DOHH2 (cell line): ENCODE measurements around the gene SYK.

Experiments
- H3F3A ChIP-seq: fragments of 200-600 bp; sonication (generic), shearing (Covaris generic); 2 replicates; pipeline ENCODE4 v1.6.0; 2016; ENCODE audit warnings: antibody characterized with exemption, mild to moderate bottlenecking; ENCODE audit not compliant: control insufficient read depth, insufficient read depth
- H3K27ac ChIP-seq: fragments of 200-600 bp; sonication (generic); 2 replicates; pipeline ENCODE4 v1.5.1; 2014; ENCODE audit warnings: low read depth, mild to moderate bottlenecking, low read length, moderate library complexity
- H3K27me3 ChIP-seq: fragments of 200-600 bp; sonication (generic); 2 replicates; pipeline ENCODE4 v1.6.1; 2014; ENCODE audit warnings: mild to moderate bottlenecking, low read length, mixed read lengths; ENCODE audit not compliant: control insufficient read depth
- H3K36me3 ChIP-seq: fragments of 200-600 bp; sonication (generic); 2 replicates; pipeline ENCODE4 v1.6.1; 2014; ENCODE audit warnings: mild to moderate bottlenecking, low read length, moderate library complexity, mixed read lengths; ENCODE audit not compliant: control insufficient read depth
- H3K4me1 ChIP-seq: fragments of 200-600 bp; sonication (generic); 2 replicates; pipeline ENCODE4 v1.6.1; 2014; ENCODE audit warnings: mild to moderate bottlenecking, low read length, mixed read lengths; ENCODE audit not compliant: control insufficient read depth
- H3K4me2 ChIP-seq: fragments of 200-600 bp; sonication (generic); 2 replicates; pipeline ENCODE4 v1.6.0; 2014; ENCODE audit warnings: mild to moderate bottlenecking, low read length, moderate library complexity
- H3K4me3 ChIP-seq: fragments of 200-600 bp; sonication (generic); 2 replicates; pipeline ENCODE4 v1.5.1; 2014; ENCODE audit warnings: mild to moderate bottlenecking, low read length, mixed read lengths
- H3K79me2 ChIP-seq: fragments of 200-600 bp; sonication (generic); 2 replicates; pipeline ENCODE4 v1.6.1; 2014; ENCODE audit warnings: mild to moderate bottlenecking, low read length, mixed read lengths; ENCODE audit not compliant: control insufficient read depth
- H3K9me2 ChIP-seq: fragments of 200-600 bp; sonication (generic); replicated peaks from 2 replicates; pipeline ENCODE4 v1.6.1; 2014; ENCODE audit warnings: mild to moderate bottlenecking, low read length, mixed read lengths; ENCODE audit not compliant: control insufficient read depth
- H3K9me3 ChIP-seq: fragments of 200-600 bp; sonication (generic); 2 replicates; pipeline ENCODE4 v1.6.1; 2014; ENCODE audit warnings: antibody characterized with exemption, low read length, mixed read lengths; ENCODE audit not compliant: control insufficient read depth, insufficient read depth
- H4K20me1 ChIP-seq: fragments of 200-600 bp; sonication (generic); 2 replicates; pipeline ENCODE4 v1.6.0; 2014; ENCODE audit warnings: low read depth, mild to moderate bottlenecking, antibody characterized with exemption, low read length, moderate library complexity; ENCODE audit not compliant: control insufficient read depth, insufficient read depth
- EZH2phosphoT487 ChIP-seq: fragments of 200-600 bp; sonication (generic); IDR thresholded peaks from 2 replicates; pipeline ENCODE4 v1.6.1; 2017; ENCODE audit warnings: borderline replicate concordance, mild to moderate bottlenecking, antibody characterized with exemption, low read length, moderate library complexity, mixed read lengths
- TF ChIP-seq, protein P1 (sequence below): fragments of 200-600 bp; sonication (generic); IDR thresholded peaks from one replicate; pipeline ENCODE4 v1.5.1; 2014; ENCODE audit warnings: antibody characterized with exemption, mild to moderate bottlenecking, low read depth, low read length; ENCODE audit not compliant: poor library complexity, severe bottlenecking

SYK gene

DNA sequence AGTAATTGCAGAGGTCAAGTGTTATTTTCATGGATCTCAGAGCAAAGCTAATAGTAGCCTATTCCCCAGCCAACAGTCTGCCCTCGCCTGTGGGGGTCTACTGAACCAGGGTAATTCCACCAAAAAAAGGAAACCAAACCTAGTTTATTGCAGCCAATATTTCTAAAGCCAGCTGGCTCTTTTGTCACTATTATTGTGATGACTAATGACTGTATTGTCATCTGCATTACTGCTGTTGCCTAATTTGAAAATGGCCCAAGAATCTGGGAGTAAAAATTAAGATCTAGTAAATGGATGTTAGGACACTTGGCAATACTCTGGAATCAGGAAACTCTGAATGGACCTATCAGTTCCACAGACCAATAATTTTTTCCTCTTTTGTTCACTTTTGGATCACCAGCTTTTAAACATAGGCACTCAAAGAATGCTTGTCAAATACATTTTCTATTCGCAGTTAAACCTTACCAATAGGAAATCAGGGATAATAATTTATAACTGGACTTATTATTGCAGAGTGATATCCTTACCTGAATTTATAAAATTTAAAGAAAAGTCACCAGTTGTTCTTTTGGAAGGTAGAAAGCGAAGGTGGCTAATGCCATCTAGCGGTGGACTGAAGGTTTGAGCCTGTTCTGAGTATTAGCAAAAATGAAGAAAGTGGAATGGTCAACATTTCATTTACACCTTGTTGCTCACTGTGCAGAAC, 69.2 kb downstream of the SYK start:
- TF ChIP-seq, protein P1, sequence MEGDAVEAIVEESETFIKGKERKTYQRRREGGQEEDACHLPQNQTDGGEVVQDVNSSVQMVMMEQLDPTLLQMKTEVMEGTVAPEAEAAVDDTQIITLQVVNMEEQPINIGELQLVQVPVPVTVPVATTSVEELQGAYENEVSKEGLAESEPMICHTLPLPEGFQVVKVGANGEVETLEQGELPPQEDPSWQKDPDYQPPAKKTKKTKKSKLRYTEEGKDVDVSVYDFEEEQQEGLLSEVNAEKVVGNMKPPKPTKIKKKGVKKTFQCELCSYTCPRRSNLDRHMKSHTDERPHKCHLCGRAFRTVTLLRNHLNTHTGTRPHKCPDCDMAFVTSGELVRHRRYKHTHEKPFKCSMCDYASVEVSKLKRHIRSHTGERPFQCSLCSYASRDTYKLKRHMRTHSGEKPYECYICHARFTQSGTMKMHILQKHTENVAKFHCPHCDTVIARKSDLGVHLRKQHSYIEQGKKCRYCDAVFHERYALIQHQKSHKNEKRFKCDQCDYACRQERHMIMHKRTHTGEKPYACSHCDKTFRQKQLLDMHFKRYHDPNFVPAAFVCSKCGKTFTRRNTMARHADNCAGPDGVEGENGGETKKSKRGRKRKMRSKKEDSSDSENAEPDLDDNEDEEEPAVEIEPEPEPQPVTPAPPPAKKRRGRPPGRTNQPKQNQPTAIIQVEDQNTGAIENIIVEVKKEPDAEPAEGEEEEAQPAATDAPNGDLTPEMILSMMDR, result peak; percentile 80
- no peak for TF ChIP-seq EZH2phosphoT487
- Histone ChIP-seq H3K79me2 (no peaks in the 10 kb centered on the region), H3K27me3 (no peaks in the 10 kb centered on the region), H3K9me2 (no peaks in the 10 kb centered on the region), H3F3A (peaks cover 40% of the 10 kb centered on the region), H3K4me3 (no peak overlapping the region), H3K36me3 (peaks cover 81% of the 10 kb centered on the region), H3K4me1 (no peaks in the 10 kb centered on the region), H3K9me3 (no peaks in the 10 kb centered on the region), H3K4me2 (no peak overlapping the region), H4K20me1 (no peaks in the 10 kb centered on the region), H3K27ac (peak overlapping the region; percentile 9; the same call in 1 of the 2 replicates)

DNA sequence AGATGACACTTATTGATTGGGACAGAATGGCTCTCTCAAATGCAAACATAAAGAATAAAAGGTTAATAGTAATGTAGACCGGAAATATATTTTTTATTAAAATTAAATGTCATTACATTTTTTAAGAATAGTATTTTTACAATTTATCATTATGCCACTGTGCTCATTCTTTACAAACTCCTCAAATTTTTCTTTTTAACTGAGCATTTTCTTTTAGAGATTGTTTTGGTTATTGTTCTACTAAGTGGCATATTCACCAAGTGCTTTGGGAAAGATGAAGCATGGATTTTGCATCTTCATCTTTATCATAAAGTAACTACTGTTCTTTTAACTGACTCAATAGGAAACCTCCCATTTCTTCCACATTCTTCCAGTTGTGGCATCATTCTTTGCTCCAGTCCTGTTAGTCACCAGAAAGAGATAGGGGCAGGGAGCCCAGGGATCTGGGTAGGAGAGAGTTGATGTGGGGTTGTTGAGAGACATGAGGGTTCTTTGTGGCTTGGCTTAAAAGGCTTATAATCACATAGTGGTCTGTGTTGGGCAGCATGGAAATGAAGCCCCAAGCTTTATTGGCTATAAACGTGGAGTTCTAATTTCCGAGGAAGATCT, 69.8 kb downstream of the SYK start:
- no peak overlapping the region for H3K4me2 ChIP-seq
- H3F3A ChIP-seq, result peaks cover 41% of the 10 kb centered on the region
- H4K20me1 ChIP-seq, result no peaks in the 10 kb centered on the region
- no peaks in the 10 kb centered on the region for H3K9me3 ChIP-seq
- H3K79me2 ChIP-seq, result no peaks in the 10 kb centered on the region
- no peak overlapping the region for H3K27ac ChIP-seq
- no peak for TF ChIP-seq EZH2phosphoT487
- TF ChIP-seq, protein P1, result no peak
- H3K36me3 ChIP-seq, result peaks cover 82% of the 10 kb centered on the region
- H3K4me1 ChIP-seq, result no peaks in the 10 kb centered on the region
- H3K27me3 ChIP-seq, result no peaks in the 10 kb centered on the region
- no peaks in the 10 kb centered on the region for H3K9me2 ChIP-seq
- H3K4me3 ChIP-seq, result no peak overlapping the region

DNA sequence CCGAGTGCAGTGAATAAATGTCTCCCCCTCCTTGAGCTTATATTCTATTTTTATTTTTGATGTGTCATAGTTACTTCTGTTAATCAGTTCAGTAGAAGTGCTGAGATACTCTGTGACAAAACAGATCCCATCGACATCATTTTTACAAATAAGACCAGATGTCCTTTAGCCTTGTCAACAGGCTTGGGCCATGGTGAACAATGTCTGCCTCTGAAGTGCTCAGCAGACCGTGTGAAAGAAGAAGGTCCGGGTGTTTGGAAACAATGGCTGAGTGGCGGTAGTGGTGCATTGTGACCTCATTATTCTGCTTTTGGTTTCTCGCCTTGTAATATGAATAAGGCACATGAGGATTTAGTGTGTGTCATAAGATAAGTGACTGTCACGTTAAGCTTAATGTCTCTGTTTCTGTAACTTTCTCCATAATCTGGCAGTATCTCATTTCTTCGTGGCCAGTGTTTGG, 71.2 kb downstream of the SYK start:
- H3K27ac ChIP-seq, result no peak overlapping the region
- H3F3A ChIP-seq, result peaks cover 30% of the 10 kb centered on the region
- H3K79me2 ChIP-seq, result no peaks in the 10 kb centered on the region
- no peaks in the 10 kb centered on the region for H4K20me1 ChIP-seq
- no peaks in the 10 kb centered on the region for H3K27me3 ChIP-seq
- no peak overlapping the region for H3K4me3 ChIP-seq
- TF ChIP-seq, protein P1, result no peak
- no peak for TF ChIP-seq EZH2phosphoT487
- no peaks in the 10 kb centered on the region for H3K9me3 ChIP-seq
- H3K36me3 ChIP-seq, result peaks cover 82% of the 10 kb centered on the region
- no peak overlapping the region for H3K4me2 ChIP-seq
- H3K4me1 ChIP-seq, result peaks cover 6% of the 10 kb centered on the region
- no peaks in the 10 kb centered on the region for H3K9me2 ChIP-seq
